Adrenal gland (tissue), 12 donors: ENCODE data around the gene PCDHA12. TPM values are rescaled to one million over a fixed set of nuclear protein-coding genes. Genes with fewer than 3 reads are reported as not detected.
"Not testable (repeated sequence)": the region's sequence is repeated elsewhere in the genome, so short reads cannot be mapped to it uniquely, and the experiment has no call there.

Experiments
- DNase-seq, 7 donors: peaks; one replicate each; pipeline ENCODE4 v3.0.0-alpha.2; 2019 to 2020
- H3K27ac ChIP-seq, 5 donors: fragments of 200-600 bp; sonication (generic) in 4 of 5; 1 replicate in 3 of 5; 2 replicates in 2 of 5; pipeline versions ENCODE4 v1.5.1 to v1.8.0; 2016 to 2020; ENCODE audit warnings: mild to moderate bottlenecking in 1 of 5
- H3K27me3 ChIP-seq: fragments of 200-600 bp; 2 replicates; pipeline ENCODE4 v1.8.0; 2021
- H3K36me3 ChIP-seq, 2 donors: fragments of 200-600 bp; replicated peaks in 1 of 2; 1 replicate in 1 of 2; 2 replicates in 1 of 2; pipeline versions ENCODE4 v1.5.1 to v1.8.0; 2018 to 2022
- H3K4me1 ChIP-seq, 2 donors: fragments of 200-600 bp; replicated peaks in 1 of 2; 1 replicate in 1 of 2; 2 replicates in 1 of 2; pipeline versions ENCODE4 v1.5.1 to v1.8.0; 2018 to 2021
- H3K4me3 ChIP-seq, 4 donors: fragments of 200-600 bp; sonication (generic) in 3 of 4; one replicate each; pipeline ENCODE4 v1.5.1; 2016 to 2018
- H3K9me3 ChIP-seq, 3 donors: fragments of 200-600 bp; sonication (generic) in 1 of 3; replicated peaks in 1 of 3; 1 replicate in 2 of 3; 2 replicates in 1 of 3; pipeline versions ENCODE4 v1.5.1 to v1.8.0; 2016 to 2021
- CTCF ChIP-seq, 6 experiments: fragments of 450-650 bp in 4 of 6; fragments of 200-600 bp in 2 of 6; sonication (generic) in 1 of 6; IDR thresholded peaks; 1 replicate in 5 of 6; 2 replicates in 1 of 6; pipeline versions ENCODE4 v1.5.1 to v1.8.0; 2016 to 2021; ENCODE audit warnings: antibody characterized with exemption in 6 of 6, mild to moderate bottlenecking in 2 of 6, moderate library complexity in 1 of 6
- POLR2A ChIP-seq, 2 donors: fragments of 450-650 bp; IDR thresholded peaks; one replicate each; pipeline ENCODE4 v1.6.1; 2017; ENCODE audit warnings: antibody characterized with exemption in 2 of 2, mild to moderate bottlenecking in 2 of 2, moderate library complexity in 1 of 2
- WGBS, 4 donors: extraction: QIAGEN DNeasy Blood & Tissue Kit in 2 of 4; methylation state at CpG; one replicate each; pipeline versions ENCODE4 v1.1.5 to v1.1.7; 2013 to 2017; 5-methylcytosine and 5-hydroxymethylcytosine counted together
- intact Hi-C, 2 donors: fragments of 100-400 bp; cut with DNase I; formaldehyde crosslinking; loops; one replicate each; pipeline versions ENCODE4 v1.14.1 to v1.15.0; 2022 to 2023
- polyA plus RNA-seq, 3 donors: library from polyadenylated mRNA; stranded (reverse); fragments of 200-250 nt in 2 of 3; fragments of 350-450 nt in 1 of 3; fragmentation: Illumina TruSeq in 1 of 3; extraction: RNeasy Lipid Tissue Mini Kit (QIAGEN cat#74804) in 1 of 3; gene quantifications; one replicate each; pipeline ENCODE4 v1.2.3, GENCODE V29; 2013 to 2014
- total RNA-seq, 9 donors: library from RNA; depleted of rRNA in 4 of 9; stranded (reverse); fragments of >200 nt in 4 of 9; fragments of 120-200 nt in 1 of 9; fragmentation: NEBNext Ultra II Directional in 1 of 9; extraction: Animal tissue kit (Norgen Biotek cat#: 25700) in 1 of 9; gene quantifications; one replicate each; pipeline versions ENCODE4 v1.1.0 to v1.2.4, GENCODE V29; 2013 to 2023
- donor health status: healthy with polysubstance abuse.
- donor health status: Bipolar disorder and iron deficiency.
- donor health status: DM: yes; HTN: yes; CAD: no.
- donor health status: DM: no; HTN: no; CAD: no.
- donor health status: DM: no; HTN: no; CAD: no.
- donor health status: DM: yes; HTN: yes; CAD: no.

PCDHA12 gene
- total and polyA plus RNA-seq, 12 donors = 0.17 to 1.9 (median 0.47) TPM

DNA sequence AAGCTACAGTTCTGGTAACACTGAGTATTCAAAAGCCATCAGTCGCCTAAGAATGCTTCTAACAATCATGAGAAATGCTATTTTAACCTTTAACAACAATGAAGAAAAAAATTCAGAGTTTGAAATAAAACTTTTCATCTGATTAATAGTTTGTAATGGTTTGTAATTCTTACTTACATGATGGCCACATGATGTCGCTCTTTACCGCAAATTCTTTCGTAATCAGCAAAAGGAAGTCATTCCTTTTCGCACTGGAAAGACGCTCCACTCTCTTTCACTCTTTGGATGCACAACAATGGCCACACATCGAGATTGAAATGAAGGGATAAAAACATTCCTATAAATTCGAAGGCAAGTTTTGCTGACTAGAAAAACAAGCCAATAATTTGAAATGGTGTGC, 41.1 kb upstream of the PCDHA12 start, which contains the start of gene PCDHA7:
Gene PCDHA7 (plus strand): TSS at position 277 of the 400 bp plus-strand sequence. CDS start 115 bp downstream, at position 392.
- DNase-seq = no peak
- Histone ChIP-seq H3K27ac (no peak within 1 kb of the TSS), H3K4me3 (no peak within 1 kb of the TSS), H3K27me3 (peaks cover 21% of the 10 kb centered on the region), H3K4me1 (no peaks in the 10 kb centered on the region), H3K9me3 (no peaks in the 10 kb centered on the region), H3K36me3 (no peaks in the 10 kb centered on the region)
- WGBS, 4 donors = 5 to 14% (median 8%) methylated on average over 8 of the region's 8 CpGs
- intact Hi-C loops = no loop called here
- TF ChIP-seq POLR2A (IDR thresholded peaks at IDR 0.05) = no peak
- TF ChIP-seq CTCF (IDR thresholded peaks at IDR 0.05) = no peak

DNA sequence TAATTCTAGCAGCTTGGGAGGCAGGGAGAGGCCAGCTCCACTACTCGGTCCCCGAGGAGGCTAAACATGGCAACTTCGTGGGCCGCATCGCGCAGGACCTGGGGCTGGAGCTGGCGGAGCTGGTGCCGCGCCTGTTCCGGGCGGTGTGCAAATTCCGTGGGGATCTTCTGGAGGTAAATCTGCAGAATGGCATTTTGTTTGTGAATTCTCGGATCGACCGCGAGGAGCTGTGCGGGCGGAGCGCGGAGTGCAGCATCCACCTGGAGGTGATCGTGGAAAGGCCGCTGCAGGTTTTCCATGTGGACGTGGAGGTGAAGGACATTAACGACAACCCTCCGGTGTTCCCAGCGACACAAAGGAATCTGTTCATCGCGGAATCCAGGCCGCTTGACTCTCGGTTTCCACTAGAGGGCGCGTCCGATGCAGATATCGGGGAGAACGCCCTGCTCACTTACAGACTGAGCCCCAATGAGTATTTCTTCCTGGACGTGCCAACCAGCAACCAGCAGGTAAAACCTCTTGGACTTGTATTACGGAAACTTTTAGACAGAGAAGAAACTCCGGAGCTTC, 40.6 kb upstream of the PCDHA12 start:
- H3K27ac ChIP-seq, H3K9me3 ChIP-seq, H3K4me1 ChIP-seq, intact Hi-C loops, H3K4me3 ChIP-seq, H3K36me3 ChIP-seq, DNase-seq: not testable (repeated sequence)
- peaks cover 21% of the 10 kb centered on the region for H3K27me3 ChIP-seq
- WGBS, 4 donors = 16 to 20% (median 18%) methylated on average over 19 to 26 of the region's 38 CpGs

DNA sequence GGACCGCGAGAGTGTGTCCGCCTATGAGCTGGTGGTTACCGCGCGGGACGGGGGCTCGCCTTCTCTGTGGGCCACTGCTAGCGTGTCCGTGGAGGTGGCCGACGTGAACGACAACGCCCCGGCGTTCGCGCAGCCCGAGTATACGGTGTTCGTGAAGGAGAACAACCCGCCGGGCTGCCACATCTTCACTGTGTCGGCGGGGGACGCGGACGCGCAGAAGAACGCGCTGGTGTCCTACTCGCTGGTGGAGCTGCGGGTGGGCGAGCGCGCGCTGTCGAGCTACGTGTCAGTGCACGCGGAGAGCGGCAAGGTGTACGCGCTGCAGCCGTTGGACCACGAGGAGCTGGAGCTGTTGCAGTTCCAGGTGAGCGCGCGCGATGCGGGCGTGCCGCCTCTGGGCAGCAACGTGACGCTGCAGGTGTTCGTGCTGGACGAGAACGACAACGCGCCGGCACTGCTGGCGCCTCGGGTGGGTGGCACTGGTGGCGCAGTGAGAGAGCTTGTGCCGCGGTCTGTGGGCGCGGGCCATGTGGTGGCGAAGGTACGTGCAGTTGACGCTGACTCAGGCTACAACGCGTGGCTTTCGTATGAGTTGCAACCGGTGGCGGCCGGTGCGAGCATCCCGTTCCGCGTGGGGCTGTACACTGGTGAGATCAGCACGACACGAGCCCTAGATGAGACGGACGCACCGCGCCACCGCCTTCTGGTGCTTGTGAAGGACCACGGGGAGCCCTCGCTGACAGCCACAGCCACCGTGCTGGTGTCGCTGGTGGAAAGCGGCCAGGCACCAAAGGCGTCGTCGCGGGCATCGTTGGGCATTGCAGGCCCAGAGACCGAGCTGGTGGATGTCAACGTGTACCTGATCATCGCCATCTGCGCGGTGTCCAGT, 39.2 kb upstream of the PCDHA12 start:
- Histone ChIP-seq H3K27ac (no peak overlapping the region), H3K4me1 (no peaks in the 10 kb centered on the region), H3K36me3 (no peaks in the 10 kb centered on the region), H3K9me3 (no peaks in the 10 kb centered on the region), H3K27me3 (peaks cover 21% of the 10 kb centered on the region), H3K4me3 (no peak overlapping the region)
- intact Hi-C loops = no loop called here
- 32 to 49% (median 38%) methylated on average over 24 to 103 of the region's 103 CpGs for WGBS, 4 donors
- no peak for TF ChIP-seq CTCF (IDR thresholded peaks at IDR 0.05)
- no peak for DNase-seq

DNA sequence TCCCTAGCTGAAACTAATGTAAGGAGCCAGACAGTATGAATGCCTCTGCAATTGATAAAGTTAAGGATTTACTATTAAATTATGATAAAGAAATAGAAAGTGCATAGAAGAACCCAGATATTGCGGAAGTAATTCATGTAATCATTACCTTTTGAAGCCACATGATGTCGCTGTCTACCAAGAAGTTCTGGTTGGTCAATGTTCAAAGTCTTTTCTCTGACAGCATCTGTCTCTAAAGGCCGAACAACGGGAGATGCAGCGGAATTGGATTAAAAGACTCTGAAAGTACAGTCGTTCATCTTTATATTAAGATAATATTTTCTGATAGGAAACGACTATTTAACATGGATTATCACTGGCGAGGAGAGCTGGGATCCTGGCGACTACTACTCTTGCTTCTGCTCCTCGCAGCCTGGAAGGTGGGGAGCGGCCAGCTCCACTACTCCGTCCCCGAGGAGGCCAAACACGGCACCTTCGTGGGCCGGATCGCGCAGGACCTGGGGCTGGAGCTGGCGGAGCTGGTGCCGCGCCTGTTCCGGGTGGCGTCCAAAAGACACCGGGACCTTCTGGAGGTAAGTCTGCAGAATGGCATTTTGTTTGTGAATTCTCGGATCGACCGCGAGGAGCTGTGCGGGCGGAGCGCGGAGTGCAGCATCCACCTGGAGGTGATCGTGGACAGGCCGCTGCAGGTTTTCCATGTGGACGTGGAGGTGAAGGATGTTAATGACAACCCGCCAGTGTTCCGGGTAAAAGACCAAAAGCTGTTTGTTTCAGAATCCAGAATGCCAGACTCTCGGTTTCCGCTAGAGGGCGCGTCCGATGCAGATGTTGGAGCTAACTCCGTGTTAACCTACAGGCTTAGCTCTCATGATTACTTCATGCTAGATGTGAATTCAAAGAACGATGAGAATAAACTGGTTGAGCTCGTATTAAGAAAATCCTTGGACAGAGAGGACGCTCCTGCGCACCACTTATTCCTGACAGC, 33.8 kb upstream of the PCDHA12 start, which contains the start of gene PCDHA8:
Gene PCDHA8 (plus strand): TSS at position 210 of the 985 bp plus-strand sequence. CDS start 135 bp downstream, at position 345.
- intact Hi-C loops = no loop called here
- H3K4me3 ChIP-seq = peak within 1 kb of the TSS in 1 of 4 donors; percentile 23
- DNase-seq = no peak
- WGBS, 4 donors = 13 to 26% (median 21%) methylated on average over 19 to 47 of the region's 47 CpGs
- no peaks in the 10 kb centered on the region for H3K4me1 ChIP-seq
- H3K9me3 ChIP-seq = peaks cover 0 to 13% (median 0%) of the 10 kb centered on the region in 3 donors
- no peak within 1 kb of the TSS for H3K27ac ChIP-seq
- H3K36me3 ChIP-seq = no peaks in the 10 kb centered on the region
- peaks cover 5% of the 10 kb centered on the region for H3K27me3 ChIP-seq
- TF ChIP-seq POLR2A (IDR thresholded peaks at IDR 0.05) = no peak
- no peak for TF ChIP-seq CTCF (IDR thresholded peaks at IDR 0.05)
